Right cardiac atrium (tissue), 5 donors: ENCODE measurements around the gene HORMAD2. TPM values are rescaled to one million over a fixed set of nuclear protein-coding genes. Genes with fewer than 3 reads are reported as not detected.

ENCODE experiments used
- ATAC-seq, 2 donors: fragments of 200-7000 bp; cut with Tn5 transposase; one replicate each; pipeline versions ENCODE4 v1.8.0 to v1.9.1; 2020; ENCODE audit warnings: moderate library complexity in 2 of 2, mild to moderate bottlenecking in 1 of 2
- DNase-seq, 3 donors: peaks; one replicate each; pipeline ENCODE4 v3.0.0-alpha.2; 2020
- H3K27ac ChIP-seq: one replicate; pipeline ENCODE4 v1.5.1; 2013; ENCODE audit warnings: mild to moderate bottlenecking, low read length, control low read depth, moderate library complexity
- H3K27me3 ChIP-seq: one replicate; pipeline ENCODE4 v1.6.1; 2013; ENCODE audit not compliant: control insufficient read depth, insufficient read depth
- H3K4me1 ChIP-seq: one replicate; pipeline ENCODE4 v1.6.1; 2013; ENCODE audit warnings: low read length; ENCODE audit not compliant: control insufficient read depth, insufficient read depth
- H3K4me3 ChIP-seq: one replicate; pipeline ENCODE4 v1.5.1; 2013; ENCODE audit warnings: low read length, control low read depth
- H3K9me3 ChIP-seq: one replicate; pipeline ENCODE4 v1.6.1; 2013; ENCODE audit warnings: low read length; ENCODE audit not compliant: control insufficient read depth
- WGBS: extraction: QIAGEN DNeasy Blood & Tissue Kit; methylation state at CpG from one replicate; pipeline ENCODE4 v1.1.7; 2013; 5-methylcytosine and 5-hydroxymethylcytosine counted together
- intact Hi-C, 4 donors: fragments of 100-400 bp; cut with DNase I; formaldehyde crosslinking; loops; one replicate each; pipeline versions ENCODE4 v1.11.0 to v1.14.0; 2022 to 2023
- polyA plus RNA-seq: library from polyadenylated mRNA; stranded (reverse); fragments of 200-250 nt; gene quantifications from one replicate; pipeline ENCODE4 v1.2.3, GENCODE V29; 2013
- total RNA-seq, 4 donors: library from RNA; stranded (reverse); fragmentation: NEBNext Ultra II Directional; extraction: Animal tissue kit (Norgen Biotek cat#: 25700); gene quantifications; one replicate each; pipeline ENCODE4 v1.2.1, GENCODE V29; 2021
- donor health status: healthy with polysubstance abuse.
- donor health status: DM: no; HTN: yes; CAD: no.
- donor health status: DM: no; HTN: no; CAD: no.
- donor health status: DM: no; HTN: yes; CAD: no; lungs with severe emphysema.
- donor health status: DM: yes; HTN: yes; CAD: no.

HORMAD2 gene
- total and polyA plus RNA-seq, 5 donors, result not detected

- H3K27me3 ChIP-seq, result no peaks in the 10 kb centered on the region
- intact Hi-C loops, result no loop called here
- DNase-seq (no peak), ATAC-seq (no peak)
- H3K27ac ChIP-seq, result no peak overlapping the region
- no peak overlapping the region for H3K4me3 ChIP-seq
- no peaks in the 10 kb centered on the region for H3K9me3 ChIP-seq
- no peaks in the 10 kb centered on the region for H3K4me1 ChIP-seq
- WGBS, result 85% methylated on average over 3 of the region's 3 CpGs
Observed at GRCh38 chr22:30183271-30183670, 103.0 kb downstream of the HORMAD2 start.

GRCh38 chr22:30183861-30184278 lies 103.6 kb downstream of the HORMAD2 start:
- ATAC-seq (no peak), DNase-seq (no peak)
- H3K9me3 ChIP-seq, result no peaks in the 10 kb centered on the region
- intact Hi-C loops, result no loop called here
- 84% methylated on average over 2 of the region's 2 CpGs for WGBS
- no peaks in the 10 kb centered on the region for H3K27me3 ChIP-seq
- H3K4me1 ChIP-seq, result no peaks in the 10 kb centered on the region
- H3K27ac ChIP-seq, result no peak overlapping the region
- no peak overlapping the region for H3K4me3 ChIP-seq

- ATAC-seq (no peak), DNase-seq (no peak)
- Histone ChIP-seq H3K4me3 (no peak overlapping the region), H3K4me1 (no peaks in the 10 kb centered on the region), H3K27ac (no peak overlapping the region), H3K27me3 (no peaks in the 10 kb centered on the region), H3K9me3 (no peaks in the 10 kb centered on the region)
- 92% methylated on average over 5 of the region's 5 CpGs for WGBS
- intact Hi-C loops, result no loop called here
Observed at GRCh38 chr22:30185129-30185528, 104.9 kb downstream of the HORMAD2 start.

- DNase-seq, result no peak
- no peak for ATAC-seq
- H3K4me3 ChIP-seq, result no peak overlapping the region
- no peaks in the 10 kb centered on the region for H3K4me1 ChIP-seq
- intact Hi-C loops, result no loop called here
- H3K27me3 ChIP-seq, result no peaks in the 10 kb centered on the region
- no peaks in the 10 kb centered on the region for H3K9me3 ChIP-seq
- H3K27ac ChIP-seq, result no peak overlapping the region
Observed at GRCh38 chr22:30185549-30185948, 105.3 kb downstream of the HORMAD2 start.

- DNase-seq (no peak), ATAC-seq (no peak)
- no peaks in the 10 kb centered on the region for H3K4me1 ChIP-seq
- H3K27me3 ChIP-seq, result no peaks in the 10 kb centered on the region
- H3K4me3 ChIP-seq, result no peak overlapping the region
- intact Hi-C loops, result no loop called here
- no peak overlapping the region for H3K27ac ChIP-seq
- H3K9me3 ChIP-seq, result no peaks in the 10 kb centered on the region
Observed at GRCh38 chr22:30186041-30186440, 105.8 kb downstream of the HORMAD2 start.

GRCh38 chr22:30186510-30186909 lies 106.2 kb downstream of the HORMAD2 start:
- Histone ChIP-seq H3K27me3 (no peaks in the 10 kb centered on the region), H3K4me3 (no peak overlapping the region), H3K4me1 (no peaks in the 10 kb centered on the region), H3K9me3 (no peaks in the 10 kb centered on the region), H3K27ac (no peak overlapping the region)
- 83% methylated on average over 5 of the region's 5 CpGs for WGBS
- ATAC-seq, result no peak
- no peak for DNase-seq
- intact Hi-C loops, result no loop called here

- no peaks in the 10 kb centered on the region for H3K27me3 ChIP-seq
- no peaks in the 10 kb centered on the region for H3K9me3 ChIP-seq
- H3K4me1 ChIP-seq, result no peaks in the 10 kb centered on the region
- ATAC-seq (no peak), DNase-seq (no peak)
- no peak overlapping the region for H3K4me3 ChIP-seq
- intact Hi-C loops, result no loop called here
- no peak overlapping the region for H3K27ac ChIP-seq
Observed at GRCh38 chr22:30187094-30187493, 106.8 kb downstream of the HORMAD2 start.

GRCh38 chr22:30187529-30188407 lies 107.5 kb downstream of the HORMAD2 start:
- Histone ChIP-seq H3K4me3 (no peak overlapping the region), H3K27ac (no peak overlapping the region), H3K27me3 (no peaks in the 10 kb centered on the region), H3K4me1 (no peaks in the 10 kb centered on the region), H3K9me3 (no peaks in the 10 kb centered on the region)
- intact Hi-C loops, result no loop called here
- ATAC-seq (no peak), DNase-seq (no peak)
- WGBS, result 58% methylated on average over 3 of the region's 3 CpGs

GRCh38 chr22:30188911-30189310 lies 108.6 kb downstream of the HORMAD2 start:
- Histone ChIP-seq H3K27ac (no peak overlapping the region), H3K4me1 (no peaks in the 10 kb centered on the region)
- intact Hi-C loops, result no loop called here

GRCh38 chr22:30190574-30190973 lies 110.3 kb downstream of the HORMAD2 start:
- WGBS, result 70% methylated on average over 1 of the region's 1 CpG
- Histone ChIP-seq H3K9me3 (no peaks in the 10 kb centered on the region), H3K27me3 (no peaks in the 10 kb centered on the region), H3K27ac (no peak overlapping the region), H3K4me3 (no peak overlapping the region), H3K4me1 (peaks cover 2% of the 10 kb centered on the region)
- ATAC-seq (no peak), DNase-seq (no peak)
- intact Hi-C loops, result no loop called here

More at GRCh38 chr22:30188911-30189310, 108.6 kb downstream of the HORMAD2 start:
- no peak overlapping the region for H3K4me3 ChIP-seq
- WGBS, result 95% methylated on average over 2 of the region's 2 CpGs
- DNase-seq (no peak), ATAC-seq (no peak)
- no peaks in the 10 kb centered on the region for H3K9me3 ChIP-seq
- H3K27me3 ChIP-seq, result no peaks in the 10 kb centered on the region

GRCh38 chr22:30191040-30191701 lies 110.9 kb downstream of the HORMAD2 start:
- Histone ChIP-seq H3K9me3 (no peaks in the 10 kb centered on the region), H3K4me3 (no peak overlapping the region), H3K27ac (no peak overlapping the region), H3K27me3 (no peaks in the 10 kb centered on the region), H3K4me1 (peaks cover 5% of the 10 kb centered on the region)
- DNase-seq, result no peak
- intact Hi-C loops, result no loop called here
- 80% methylated on average over 3 of the region's 3 CpGs for WGBS
- ATAC-seq, result no peak
